ENCODE measurements around the gene PLA2G4A. TPM values are rescaled to one million over a fixed set of nuclear protein-coding genes. Genes with fewer than 3 reads are reported as not detected.

PLA2G4A gene
- total RNA-seq, 1 donor from 2014 or later = not detected

DNA sequence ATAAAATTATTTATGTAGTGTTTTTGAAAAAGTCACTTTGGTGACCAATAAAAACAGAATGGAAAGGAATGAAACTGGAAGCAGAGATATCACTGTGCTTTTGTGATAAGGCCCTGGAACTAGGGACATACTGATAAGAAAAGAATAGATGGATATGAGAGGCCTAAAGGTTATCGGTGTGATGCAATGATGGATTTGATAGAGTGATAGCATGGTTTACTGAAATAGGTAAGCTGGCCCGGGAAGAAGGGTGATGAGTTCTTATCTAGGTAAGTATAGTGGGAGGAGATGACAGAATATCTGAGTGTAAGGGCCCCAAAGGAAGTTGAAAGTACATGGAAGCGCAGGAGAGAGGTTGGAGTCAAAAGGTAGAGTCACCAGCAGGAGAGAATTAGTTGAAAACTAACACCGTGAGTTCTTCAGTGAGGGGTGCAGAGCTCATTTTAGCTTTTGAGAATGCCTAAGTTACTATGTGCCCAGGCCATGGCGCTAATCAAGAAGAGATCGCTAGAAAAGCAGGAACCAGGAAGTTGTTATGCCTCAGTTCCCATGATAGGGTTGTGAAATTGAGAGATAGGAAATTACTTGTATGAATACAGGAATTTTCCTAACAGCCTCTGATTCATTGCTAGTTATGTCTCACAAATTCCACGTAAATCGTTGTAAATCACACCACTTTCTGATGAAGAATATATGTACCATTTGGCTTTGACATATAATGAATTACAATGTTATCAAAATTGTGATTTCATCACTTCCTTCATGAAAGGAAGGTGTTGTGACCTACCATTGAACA, 115.3 kb downstream of the PLA2G4A start:
- H3K4me1 Mint-ChIP-seq = no peaks in the 10 kb centered on the region
- DNase-seq (no peak), ATAC-seq (ENCODE audit: low read depth) (no peak)
- TF ChIP-seq, protein P1, sequence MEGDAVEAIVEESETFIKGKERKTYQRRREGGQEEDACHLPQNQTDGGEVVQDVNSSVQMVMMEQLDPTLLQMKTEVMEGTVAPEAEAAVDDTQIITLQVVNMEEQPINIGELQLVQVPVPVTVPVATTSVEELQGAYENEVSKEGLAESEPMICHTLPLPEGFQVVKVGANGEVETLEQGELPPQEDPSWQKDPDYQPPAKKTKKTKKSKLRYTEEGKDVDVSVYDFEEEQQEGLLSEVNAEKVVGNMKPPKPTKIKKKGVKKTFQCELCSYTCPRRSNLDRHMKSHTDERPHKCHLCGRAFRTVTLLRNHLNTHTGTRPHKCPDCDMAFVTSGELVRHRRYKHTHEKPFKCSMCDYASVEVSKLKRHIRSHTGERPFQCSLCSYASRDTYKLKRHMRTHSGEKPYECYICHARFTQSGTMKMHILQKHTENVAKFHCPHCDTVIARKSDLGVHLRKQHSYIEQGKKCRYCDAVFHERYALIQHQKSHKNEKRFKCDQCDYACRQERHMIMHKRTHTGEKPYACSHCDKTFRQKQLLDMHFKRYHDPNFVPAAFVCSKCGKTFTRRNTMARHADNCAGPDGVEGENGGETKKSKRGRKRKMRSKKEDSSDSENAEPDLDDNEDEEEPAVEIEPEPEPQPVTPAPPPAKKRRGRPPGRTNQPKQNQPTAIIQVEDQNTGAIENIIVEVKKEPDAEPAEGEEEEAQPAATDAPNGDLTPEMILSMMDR (IDR thresholded peaks at IDR 0.05) = no peak
- intact Hi-C loops (cut with micrococcal nuclease) = no loop called here
- CTCF ChIA-PET = no interaction called here
- H3K27me3 Mint-ChIP-seq = no peaks in the 10 kb centered on the region
- no peaks in the 10 kb centered on the region for H3K9me3 Mint-ChIP-seq
- H3K36me3 Mint-ChIP-seq (ENCODE audit: low read depth) = no peaks in the 10 kb centered on the region
- H3K4me3 Mint-ChIP-seq = no peak overlapping the region
- H3K27ac Mint-ChIP-seq = no peak overlapping the region
- POLR2A ChIA-PET = no interaction called here

DNA sequence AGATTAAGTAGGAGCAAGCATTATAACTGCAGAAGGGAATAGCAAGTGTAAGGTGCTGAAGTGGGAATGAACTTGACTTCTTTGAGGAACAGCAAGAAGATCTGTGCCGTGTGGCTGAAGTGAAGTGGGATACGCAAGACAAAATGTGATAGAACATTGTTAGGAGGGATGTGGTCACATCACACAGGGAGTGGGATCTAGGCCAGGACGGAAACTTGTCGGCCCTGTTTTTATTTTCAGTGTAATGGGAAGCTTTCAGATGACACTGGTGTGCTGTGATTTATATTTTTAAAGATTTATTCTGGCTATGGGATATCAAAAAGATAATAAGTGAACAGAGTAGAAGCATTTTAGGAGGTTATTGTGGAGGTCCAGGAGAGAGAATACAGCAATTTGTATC, 116.4 kb downstream of the PLA2G4A start:
- Mint-ChIP-seq H3K4me3 (no peak overlapping the region), H3K27ac (no peak overlapping the region), H3K4me1 (no peaks in the 10 kb centered on the region), H3K27me3 (no peaks in the 10 kb centered on the region), H3K36me3 (ENCODE audit: low read depth) (no peaks in the 10 kb centered on the region), H3K9me3 (no peaks in the 10 kb centered on the region)
- ChIA-PET CTCF (no interaction called here), POLR2A (no interaction called here)
- intact Hi-C loops (cut with micrococcal nuclease) = no loop called here
- DNase-seq = no peak
- ATAC-seq (ENCODE audit: low read depth) = no peak
- TF ChIP-seq, protein P1 (IDR thresholded peaks at IDR 0.05) = no peak

DNA sequence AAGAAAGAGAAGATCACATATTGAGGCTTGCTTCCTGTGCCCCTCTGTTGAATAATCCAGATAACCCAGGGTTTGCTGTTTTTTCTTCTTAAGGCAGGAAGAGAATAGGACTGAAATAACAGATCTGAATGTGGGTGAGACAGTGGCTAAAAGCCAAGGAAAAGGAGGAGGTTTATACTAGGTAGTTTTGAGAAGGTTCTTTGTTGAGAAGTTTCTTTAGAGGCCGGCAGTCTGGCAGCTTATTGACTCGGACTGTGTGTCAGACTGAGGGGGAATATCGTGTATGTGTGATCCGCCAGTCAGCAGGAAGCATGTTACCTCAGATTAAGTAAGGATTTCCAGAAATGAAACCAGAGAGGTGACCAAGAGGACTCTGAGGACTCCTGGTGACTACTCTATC, 119.8 kb downstream of the PLA2G4A start:
- H3K4me1 Mint-ChIP-seq = no peaks in the 10 kb centered on the region
- H3K9me3 Mint-ChIP-seq = no peaks in the 10 kb centered on the region
- no peaks in the 10 kb centered on the region for H3K27me3 Mint-ChIP-seq
- no peak overlapping the region for H3K4me3 Mint-ChIP-seq
- intact Hi-C loops (cut with micrococcal nuclease) = no loop called here
- no peak overlapping the region for H3K27ac Mint-ChIP-seq
- TF ChIP-seq, protein P1 (IDR thresholded peaks at IDR 0.05) = no peak
- no peak for DNase-seq
- ATAC-seq (ENCODE audit: low read depth) = no peak
- no peaks in the 10 kb centered on the region for H3K36me3 Mint-ChIP-seq (ENCODE audit: low read depth)
- POLR2A ChIA-PET = no interaction called here
- CTCF ChIA-PET = no interaction called here

DNA sequence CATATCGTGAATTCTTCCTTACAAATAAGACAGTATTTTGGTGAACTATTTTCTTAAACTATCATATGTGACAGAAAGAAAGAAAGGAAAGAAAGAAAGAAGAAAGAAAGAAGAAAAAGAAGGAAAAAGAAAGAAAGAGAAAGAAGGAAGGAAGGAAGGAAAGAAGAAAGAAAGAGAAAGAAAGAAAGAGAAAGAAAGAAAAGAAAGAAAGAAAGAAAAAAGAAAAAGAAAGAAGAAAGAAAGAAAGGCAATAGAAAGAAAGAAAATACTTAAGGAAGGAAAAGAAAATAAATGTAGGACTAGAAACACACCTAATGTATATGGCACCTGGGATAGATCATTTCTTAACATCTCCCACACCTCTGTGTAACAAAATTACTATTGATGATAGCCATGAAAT, 120.4 kb downstream of the PLA2G4A start:
- TF ChIP-seq, protein P1 (IDR thresholded peaks at IDR 0.05) = no peak
- no peak for ATAC-seq (ENCODE audit: low read depth)
- intact Hi-C loops (cut with micrococcal nuclease) = no loop called here
- Mint-ChIP-seq H3K4me3 (no peak overlapping the region), H3K27me3 (no peaks in the 10 kb centered on the region), H3K9me3 (no peaks in the 10 kb centered on the region), H3K4me1 (no peaks in the 10 kb centered on the region), H3K27ac (no peak overlapping the region), H3K36me3 (ENCODE audit: low read depth) (no peaks in the 10 kb centered on the region)
- ChIA-PET CTCF (no interaction called here), POLR2A (no interaction called here)
- DNase-seq = no peak

DNA sequence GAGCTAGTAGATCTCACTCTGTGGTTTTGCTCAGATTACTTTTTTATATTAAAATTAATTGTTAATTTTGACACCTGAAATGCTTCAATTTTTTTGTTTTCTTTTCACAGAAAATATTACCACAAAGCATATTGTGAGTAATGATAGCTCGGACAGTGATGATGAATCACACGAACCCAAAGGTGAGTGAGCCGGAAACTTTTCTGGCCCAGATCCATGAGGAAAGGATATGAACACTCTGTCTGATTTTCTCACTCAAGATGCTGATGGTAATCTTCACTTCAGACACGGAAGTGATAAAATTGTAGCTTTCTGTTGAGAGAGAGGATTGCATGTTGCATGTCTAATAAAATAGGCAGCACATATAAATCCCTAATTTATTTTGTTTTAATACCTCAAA, 121.8 kb downstream of the PLA2G4A start:
- TF ChIP-seq, protein P1 (IDR thresholded peaks at IDR 0.05) = no peak
- no peaks in the 10 kb centered on the region for H3K27me3 Mint-ChIP-seq
- intact Hi-C loops (cut with micrococcal nuclease) = no loop called here
- ChIA-PET POLR2A (no interaction called here), CTCF (no interaction called here)
- DNase-seq (no peak), ATAC-seq (ENCODE audit: low read depth) (no peak)
- no peak overlapping the region for H3K27ac Mint-ChIP-seq
- no peaks in the 10 kb centered on the region for H3K36me3 Mint-ChIP-seq (ENCODE audit: low read depth)
- no peaks in the 10 kb centered on the region for H3K9me3 Mint-ChIP-seq
- H3K4me1 Mint-ChIP-seq = no peaks in the 10 kb centered on the region
- no peak overlapping the region for H3K4me3 Mint-ChIP-seq

Measured in activated B cell treated with CpG ODN at 0.5 μM for 24 hours (primary cell).